Gastroesophageal sphincter (tissue), 4 donors: ENCODE data around the gene ZNF282. TPM values are rescaled to one million over a fixed set of nuclear protein-coding genes. Genes with fewer than 3 reads are reported as not detected.
"Not testable (repeated sequence)": the region's sequence is repeated elsewhere in the genome, so short reads cannot be mapped to it uniquely, and the experiment has no call there.

Source experiments
- ATAC-seq: fragments of 150-250 bp; one replicate; pipeline ENCODE4 v1.9.1; 2016; ENCODE audit warnings: mild to moderate bottlenecking, moderate library complexity
- H3K27ac ChIP-seq, 4 donors: fragments of 200-600 bp; sonication (generic) in 3 of 4; 1 replicate in 3 of 4; 2 replicates in 1 of 4; pipeline ENCODE4 v1.5.1; 2016 to 2019
- H3K27me3 ChIP-seq: fragments of 200-600 bp; sonication (generic); one replicate; pipeline ENCODE4 v1.5.1; 2019
- H3K36me3 ChIP-seq, 2 donors: fragments of 200-600 bp; sonication (generic); one replicate each; pipeline ENCODE4 v1.5.1; 2019; ENCODE audit warnings: control low read depth in 1 of 2
- H3K4me1 ChIP-seq, 3 donors: fragments of 200-600 bp; sonication (generic); 1 replicate in 2 of 3; 2 replicates in 1 of 3; pipeline ENCODE4 v1.5.1; 2016 to 2019; ENCODE audit warnings: control low read depth in 2 of 3
- H3K4me3 ChIP-seq, 2 donors: fragments of 200-600 bp; sonication (generic); one replicate each; pipeline ENCODE4 v1.5.1; 2019; ENCODE audit warnings: mild to moderate bottlenecking in 1 of 2, moderate library complexity in 1 of 2
- H3K9me3 ChIP-seq, 3 donors: fragments of 200-600 bp; sonication (generic); one replicate each; pipeline ENCODE4 v1.5.1; 2017 to 2019; ENCODE audit warnings: control low read depth in 2 of 3
- CTCF ChIP-seq, 4 experiments: fragments of 200-600 bp in 2 of 4; fragments of 450-650 bp in 2 of 4; sonication (generic) in 1 of 4; IDR thresholded peaks; one replicate each; pipeline ENCODE4 v1.5.1; 2017 to 2019; ENCODE audit warnings: antibody characterized with exemption in 4 of 4, mild to moderate bottlenecking in 2 of 4, moderate library complexity in 2 of 4
- EP300 ChIP-seq: sonication (generic); formaldehyde crosslinking; IDR thresholded peaks from one replicate; pipeline ENCODE4 v1.6.1; 2017; ENCODE audit warnings: antibody characterized with exemption, mild to moderate bottlenecking
- POLR2A ChIP-seq, 2 donors: fragments of 450-650 bp; IDR thresholded peaks; one replicate each; pipeline ENCODE4 v1.6.1; 2017; ENCODE audit warnings: antibody characterized with exemption in 2 of 2, mild to moderate bottlenecking in 2 of 2, moderate library complexity in 1 of 2
- POLR2AphosphoS5 ChIP-seq: sonication (generic); formaldehyde crosslinking; IDR thresholded peaks from one replicate; pipeline ENCODE4 v1.6.1; 2017; ENCODE audit warnings: antibody characterized with exemption
- WGBS, 2 donors: methylation state at CpG; one replicate each; pipeline ENCODE4 v1.1.5; 2018; ENCODE audit warnings: low coverage in 1 of 2; 5-methylcytosine and 5-hydroxymethylcytosine counted together
- total RNA-seq, 4 donors: library from RNA; depleted of rRNA; stranded (reverse); fragments of >200 nt; gene quantifications; one replicate each; pipeline ENCODE4 v1.1.0, GENCODE V29; 2016

Gene ZNF282
- total RNA-seq, 4 donors from 2014 or later, result 15.9 to 26.3 (median 18.7) TPM

- no peak for TF ChIP-seq POLR2A (IDR thresholded peaks at IDR 0.05)
- TF ChIP-seq CTCF (IDR thresholded peaks at IDR 0.05), result no peak
- no peak for TF ChIP-seq POLR2AphosphoS5
- no peak for TF ChIP-seq EP300
- no peak overlapping the region for H3K27ac ChIP-seq
- ATAC-seq, result no peak
- H3K27me3 ChIP-seq, result no peaks in the 10 kb centered on the region
- peak overlapping the region; percentile 83 to 98 for H3K4me3 ChIP-seq
- no peaks in the 10 kb centered on the region for H3K36me3 ChIP-seq
- WGBS, 2 donors, result 70 to 90% methylated on average over 2 to 5 of the region's 5 CpGs
- H3K9me3 ChIP-seq, result no peaks in the 10 kb centered on the region
- peaks cover 0 to 27% (median 10%) of the 10 kb centered on the region in 3 donors for H3K4me1 ChIP-seq
These were observed 45.3 kb downstream of the ZNF282 start for GRCh38 chr7:149240637-149241036.

GRCh38 chr7:149241696-149242095 is 46.4 kb downstream of the ZNF282 start:
- H3K4me1 ChIP-seq, result peaks cover 0 to 27% (median 10%) of the 10 kb centered on the region in 3 donors
- no peak overlapping the region for H3K4me3 ChIP-seq
- H3K27me3 ChIP-seq, result no peaks in the 10 kb centered on the region
- H3K9me3 ChIP-seq, result no peaks in the 10 kb centered on the region
- no peak overlapping the region for H3K27ac ChIP-seq
- WGBS, 2 donors, result 89% methylated on average over 4 of the region's 5 CpGs; no CpG with 5 or more reads in 1 of the 2 donors
- TF ChIP-seq POLR2A (IDR thresholded peaks at IDR 0.05), result no peak
- TF ChIP-seq POLR2AphosphoS5, result no peak
- no peak for TF ChIP-seq CTCF (IDR thresholded peaks at IDR 0.05)
- no peak for TF ChIP-seq EP300
- no peaks in the 10 kb centered on the region for H3K36me3 ChIP-seq
- ATAC-seq, result no peak

- ATAC-seq, result no peak
- TF ChIP-seq EP300, result no peak
- no peak for TF ChIP-seq POLR2A (IDR thresholded peaks at IDR 0.05)
- TF ChIP-seq POLR2AphosphoS5, result no peak
- TF ChIP-seq CTCF (IDR thresholded peaks at IDR 0.05), result no peak
- WGBS, 2 donors, result 64 to 68% methylated on average over 3 to 5 of the region's 5 CpGs
- H3K9me3 ChIP-seq, result no peaks in the 10 kb centered on the region
- H3K27me3 ChIP-seq, result no peaks in the 10 kb centered on the region
- H3K27ac ChIP-seq, result no peak overlapping the region
- peaks cover 0 to 5% of the 10 kb centered on the region in 2 donors for H3K36me3 ChIP-seq
- H3K4me1 ChIP-seq, result peaks cover 0 to 16% (median 9%) of the 10 kb centered on the region in 3 donors
- no peak overlapping the region for H3K4me3 ChIP-seq
These were observed 49.9 kb downstream of the ZNF282 start for GRCh38 chr7:149245244-149245643.

GRCh38 chr7:149245744-149246143 is 50.4 kb downstream of the ZNF282 start:
- WGBS, 2 donors, result 83 to 89% methylated on average over 5 of the region's 5 CpGs
- H3K4me1 ChIP-seq, result peaks cover 0 to 11% (median 4%) of the 10 kb centered on the region in 3 donors
- no peak for ATAC-seq
- TF ChIP-seq CTCF (IDR thresholded peaks at IDR 0.05), result no peak
- TF ChIP-seq POLR2A (IDR thresholded peaks at IDR 0.05), result no peak
- TF ChIP-seq POLR2AphosphoS5, result no peak
- no peak for TF ChIP-seq EP300
- peaks cover 0 to 10% of the 10 kb centered on the region in 2 donors for H3K36me3 ChIP-seq
- H3K27ac ChIP-seq, result no peak overlapping the region
- H3K4me3 ChIP-seq, result no peak overlapping the region
- no peaks in the 10 kb centered on the region for H3K27me3 ChIP-seq
- H3K9me3 ChIP-seq, result no peaks in the 10 kb centered on the region

GRCh38 chr7:149248777-149249176 is 53.4 kb downstream of the ZNF282 start:
- Histone ChIP-seq H3K9me3 (no peaks in the 10 kb centered on the region), H3K36me3 (peaks cover 0 to 40% of the 10 kb centered on the region in 2 donors), H3K27me3 (no peaks in the 10 kb centered on the region), H3K4me1 (no peaks in the 10 kb centered on the region), H3K4me3 (no peak overlapping the region), H3K27ac (no peak overlapping the region)
- no peak for TF ChIP-seq POLR2A (IDR thresholded peaks at IDR 0.05)
- TF ChIP-seq EP300, result no peak
- TF ChIP-seq CTCF (IDR thresholded peaks at IDR 0.05), result no peak
- TF ChIP-seq POLR2AphosphoS5, result no peak
- ATAC-seq, result no peak
- WGBS, 2 donors, result 67 to 100% methylated on average over 1 to 3 of the region's 3 CpGs

GRCh38 chr7:149250151-149250550 is 54.8 kb downstream of the ZNF282 start:
- peaks cover 0 to 54% of the 10 kb centered on the region in 2 donors for H3K36me3 ChIP-seq
- H3K4me1 ChIP-seq, H3K27ac ChIP-seq, ATAC-seq, H3K4me3 ChIP-seq, H3K27me3 ChIP-seq, H3K9me3 ChIP-seq: not testable (repeated sequence)
- 88 to 90% methylated on average over 7 to 12 of the region's 18 CpGs for WGBS, 2 donors

- not testable (repeated sequence) for H3K4me1 ChIP-seq, H3K27me3 ChIP-seq, H3K27ac ChIP-seq, H3K4me3 ChIP-seq, H3K9me3 ChIP-seq, ATAC-seq
- 90 to 96% methylated on average over 2 to 5 of the region's 10 CpGs for WGBS, 2 donors
- peaks cover 0 to 67% of the 10 kb centered on the region in 2 donors for H3K36me3 ChIP-seq
These were observed 56.2 kb downstream of the ZNF282 start for GRCh38 chr7:149251518-149251917.
